Liver (tissue), 9 donors: ENCODE measurements around the gene COL23A1. TPM values are rescaled to one million over a fixed set of nuclear protein-coding genes. Genes with fewer than 3 reads are reported as not detected.

ENCODE experiments used
- DNase-seq: peaks from one replicate; pipeline ENCODE4 v3.0.0-alpha.2; 2017; ENCODE audit warnings: low spot score
- H3K27ac ChIP-seq, 2 donors: one replicate each; pipeline ENCODE4 v1.7.0; 2013; ENCODE audit warnings: inconsistent platforms in 2 of 2, low read length in 2 of 2, control low read depth in 1 of 2, low read depth in 1 of 2, mild to moderate bottlenecking in 1 of 2
- H3K27me3 ChIP-seq, 4 donors: one replicate each; pipeline versions ENCODE4 v1.6.1 to v1.7.0; 2013; ENCODE audit warnings: low read length in 3 of 4, inconsistent platforms in 1 of 4, mild to moderate bottlenecking in 1 of 4, moderate library complexity in 1 of 4; ENCODE audit not compliant: control insufficient read depth in 4 of 4, insufficient read depth in 4 of 4
- H3K36me3 ChIP-seq, 4 donors: one replicate each; pipeline versions ENCODE4 v1.6.1 to v1.7.0; 2013; ENCODE audit warnings: low read length in 3 of 4, mild to moderate bottlenecking in 3 of 4, low read depth in 1 of 4, moderate library complexity in 1 of 4; ENCODE audit not compliant: control insufficient read depth in 4 of 4, insufficient read depth in 3 of 4
- H3K4me1 ChIP-seq, 4 donors: one replicate each; pipeline versions ENCODE4 v1.6.1 to v1.7.0; 2013; ENCODE audit warnings: low read length in 3 of 4, mild to moderate bottlenecking in 3 of 4, moderate library complexity in 1 of 4; ENCODE audit not compliant: control insufficient read depth in 4 of 4, insufficient read depth in 4 of 4
- H3K4me3 ChIP-seq, 3 donors: one replicate each; pipeline versions ENCODE4 v1.6.1 to v1.7.0; 2013; ENCODE audit warnings: low read length in 3 of 3, control low read depth in 1 of 3, low read depth in 1 of 3, mild to moderate bottlenecking in 1 of 3
- H3K9ac ChIP-seq, 2 donors: one replicate each; pipeline ENCODE4 v1.7.0; 2013; ENCODE audit warnings: low read length in 2 of 2, mild to moderate bottlenecking in 2 of 2, moderate library complexity in 2 of 2, control low read depth in 1 of 2, low read depth in 1 of 2
- H3K9me3 ChIP-seq, 4 donors: one replicate each; pipeline versions ENCODE4 v1.6.1 to v1.7.0; 2013; ENCODE audit warnings: low read length in 3 of 4; ENCODE audit not compliant: control insufficient read depth in 4 of 4
- ATF3 ChIP-seq: IDR thresholded peaks from 2 replicates; pipeline ENCODE4 v1.6.1; 2016; ENCODE audit warnings: antibody characterized with exemption
- EGR1 ChIP-seq, 2 donors: IDR thresholded peaks; 2 replicates each; pipeline ENCODE4 v1.6.1; 2016 to 2018; ENCODE audit warnings: antibody characterized with exemption in 2 of 2, low read depth in 2 of 2
- FOXA1 ChIP-seq: IDR thresholded peaks from 2 replicates; pipeline ENCODE4 v1.6.1; 2016; ENCODE audit warnings: antibody characterized with exemption
- FOXA2 ChIP-seq: IDR thresholded peaks from 2 replicates; pipeline ENCODE4 v1.6.1; 2016; ENCODE audit warnings: antibody characterized with exemption
- GABPA ChIP-seq, 2 donors: IDR thresholded peaks in 1 of 2; conservative IDR thresholded peaks in 1 of 2; 2 replicates each; pipeline ENCODE4 v1.6.1; 2016; ENCODE audit warnings: antibody characterized with exemption in 2 of 2, mild to moderate bottlenecking in 1 of 2, moderate library complexity in 1 of 2
- HNF4G ChIP-seq: IDR thresholded peaks from 2 replicates; pipeline ENCODE4 v1.6.1; 2016; ENCODE audit warnings: antibody characterized with exemption
- JUND ChIP-seq, 2 donors: IDR thresholded peaks; 2 replicates each; pipeline ENCODE4 v1.6.1; 2016; ENCODE audit warnings: antibody characterized with exemption in 2 of 2
- NR2F2 ChIP-seq: IDR thresholded peaks from 2 replicates; pipeline ENCODE4 v1.6.1; 2016; ENCODE audit warnings: antibody characterized with exemption
- RAD21 ChIP-seq, 2 donors: IDR thresholded peaks; 2 replicates each; pipeline ENCODE4 v1.6.1; 2016; ENCODE audit warnings: antibody characterized with exemption in 2 of 2, mild to moderate bottlenecking in 2 of 2
- RXRA ChIP-seq, 2 donors: IDR thresholded peaks; 2 replicates each; pipeline ENCODE4 v1.6.1; 2017 to 2018; ENCODE audit warnings: antibody characterized with exemption in 2 of 2, mild to moderate bottlenecking in 1 of 2
- SP1 ChIP-seq: IDR thresholded peaks from 2 replicates; pipeline ENCODE4 v1.6.1; 2018; ENCODE audit warnings: antibody characterized with exemption, mild to moderate bottlenecking
- TAF1 ChIP-seq: conservative IDR thresholded peaks from 2 replicates; pipeline ENCODE4 v1.6.1; 2016; ENCODE audit warnings: antibody characterized with exemption, mild to moderate bottlenecking
- YY1 ChIP-seq: IDR thresholded peaks from 2 replicates; pipeline ENCODE4 v1.6.1; 2016; ENCODE audit warnings: antibody characterized with exemption, mild to moderate bottlenecking
- ZBTB33 ChIP-seq: IDR thresholded peaks from 2 replicates; pipeline ENCODE4 v1.6.1; 2016; ENCODE audit warnings: antibody characterized with exemption
- WGBS: extraction: QIAGEN DNeasy Blood & Tissue Kit; methylation state at CpG from one replicate; pipeline ENCODE4 v1.1.7; 2013; 5-methylcytosine and 5-hydroxymethylcytosine counted together
- polyA plus RNA-seq, 2 donors: library from polyadenylated mRNA; stranded (reverse) in 1 of 2; unstranded in 1 of 2; fragments of 200-250 nt in 1 of 2; fragments of >200 nt in 1 of 2; fragmentation: Nextera tagmentation in 1 of 2; extraction: Ambion mirVana in 1 of 2; gene quantifications; one replicate each; pipeline versions ENCODE4 v1.2.1 to v1.2.3, GENCODE V29; 2013 to 2015
- total RNA-seq, 2 donors: library from RNA; depleted of rRNA; stranded (reverse); fragments of >200 nt; gene quantifications; one replicate each; pipeline ENCODE4 v1.2.3, GENCODE V29; 2014
- TF ChIP-seq, protein P1 (sequence below): IDR thresholded peaks from 2 replicates; pipeline ENCODE4 v1.6.1; 2016; ENCODE audit warnings: antibody characterized with exemption
- TF ChIP-seq, protein P2 (sequence below): fragments of 150-350 bp; IDR thresholded peaks from 2 replicates; pipeline ENCODE4 v1.5.1; 2017; ENCODE audit warnings: improper control_type of control experiment, low read depth, low read length; ENCODE audit not compliant: missing input control
- TF ChIP-seq, protein P3 (sequence below): IDR thresholded peaks from 2 replicates; pipeline ENCODE4 v1.6.1; 2016; ENCODE audit warnings: antibody characterized with exemption, mild to moderate bottlenecking
- donor health status: healthy.
- donor health status: healthy.
- donor health status: healthy.
- donor health status: healthy.
- donor health status: healthy.

COL23A1 gene
- total and polyA plus RNA-seq, 4 donors = 0.08 to 1.4 (median 0.27) TPM

- Histone ChIP-seq H3K36me3 (peaks cover 0 to 2% (median 0%) of the 10 kb centered on the region in 4 donors), H3K9ac (no peak overlapping the region), H3K9me3 (no peaks in the 10 kb centered on the region), H3K27ac (no peak overlapping the region), H3K27me3 (peaks cover 0 to 9% (median 1%) of the 10 kb centered on the region in 4 donors), H3K4me1 (no peaks in the 10 kb centered on the region), H3K4me3 (no peak overlapping the region)
- WGBS = 82% methylated on average over 7 of the region's 7 CpGs
- TF ChIP-seq RXRA (IDR thresholded peaks at IDR 0.05) (no peak), NR2F2 (no peak), ATF3 (no peak), FOXA2 (no peak), JUND (IDR thresholded peaks at IDR 0.05) (no peak), RAD21 (IDR thresholded peaks at IDR 0.05) (no peak)
- DNase-seq = no peak
Measured at GRCh38 chr5:178577944-178578343, 12.2 kb downstream of the COL23A1 start.

GRCh38 chr5:178577376-178577839 lies 12.8 kb downstream of the COL23A1 start:
- no peaks in the 10 kb centered on the region for H3K4me1 ChIP-seq
- H3K4me3 ChIP-seq = peak overlapping the region in 1 of 3 donors; percentile 19
- WGBS = 25% methylated on average over 31 of the region's 31 CpGs
- H3K27ac ChIP-seq = peak overlapping the region in 1 of 2 donors; percentile 28
- peaks cover 0 to 9% (median 1%) of the 10 kb centered on the region in 4 donors for H3K27me3 ChIP-seq
- TF ChIP-seq, protein P1, sequence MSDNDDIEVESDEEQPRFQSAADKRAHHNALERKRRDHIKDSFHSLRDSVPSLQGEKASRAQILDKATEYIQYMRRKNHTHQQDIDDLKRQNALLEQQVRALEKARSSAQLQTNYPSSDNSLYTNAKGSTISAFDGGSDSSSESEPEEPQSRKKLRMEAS = no peak
- TF ChIP-seq SP1 (no peak), ATF3 (no peak)
- peaks cover 0 to 2% (median 0%) of the 10 kb centered on the region in 4 donors for H3K36me3 ChIP-seq
- H3K9ac ChIP-seq = no peak overlapping the region
- DNase-seq = no peak
- H3K9me3 ChIP-seq = no peaks in the 10 kb centered on the region

DNA sequence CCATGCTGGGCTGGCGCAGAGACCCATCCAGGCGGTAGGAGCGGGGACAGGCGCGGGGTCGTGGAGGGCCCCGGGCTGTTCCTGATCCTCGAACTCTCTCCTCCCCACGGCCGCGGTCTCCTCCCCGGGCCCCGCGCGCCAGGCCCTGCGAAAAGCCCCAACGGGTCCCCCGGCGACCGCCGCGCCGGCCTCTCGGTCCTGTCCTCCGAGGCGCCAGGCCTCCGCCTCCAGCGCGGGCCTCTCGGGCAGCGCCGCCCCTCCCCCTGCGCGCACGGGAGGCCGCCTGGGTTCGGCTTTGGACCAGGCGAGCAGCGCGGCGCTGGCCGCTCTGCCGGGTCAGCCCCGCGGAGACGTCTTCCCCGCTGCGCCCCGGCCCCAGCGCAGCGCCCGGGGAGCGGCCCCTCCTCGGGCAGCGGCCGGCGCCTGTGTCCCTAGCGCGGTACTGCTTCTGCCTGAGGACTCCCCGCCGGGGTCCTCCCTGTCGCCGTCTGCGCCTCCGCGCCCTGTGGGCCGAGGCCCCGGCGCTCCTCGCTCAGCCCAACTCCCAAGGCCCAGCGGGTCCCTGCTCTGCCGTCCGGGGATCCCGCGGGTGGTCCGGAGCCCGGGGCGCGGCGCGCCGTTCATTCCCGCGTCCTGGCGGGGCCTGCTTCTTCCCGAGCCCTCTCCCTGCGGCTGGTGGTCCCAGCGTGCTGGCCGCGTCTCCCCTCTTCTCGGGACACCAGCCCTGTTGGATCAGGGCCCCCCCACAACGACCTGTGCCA lies 13.4 kb downstream of the COL23A1 start:
- H3K4me3 ChIP-seq = peak overlapping the region in 1 of 3 donors; percentile 19
- WGBS = 9% methylated on average over 92 of the region's 92 CpGs
- H3K9ac ChIP-seq = no peak overlapping the region
- peak overlapping the region in 1 of 2 donors; percentile 28 for H3K27ac ChIP-seq
- no peaks in the 10 kb centered on the region for H3K4me1 ChIP-seq
- peaks cover 0 to 2% (median 0%) of the 10 kb centered on the region in 4 donors for H3K36me3 ChIP-seq
- no peak for DNase-seq
- H3K27me3 ChIP-seq = peaks cover 0 to 9% (median 1%) of the 10 kb centered on the region in 4 donors
- no peaks in the 10 kb centered on the region for H3K9me3 ChIP-seq
- TF ChIP-seq TAF1 (no peak), HNF4G (no peak), ATF3 (no peak), NR2F2 (no peak), JUND (IDR thresholded peaks at IDR 0.05) (no peak), FOXA2 (no peak), ZBTB33 (no peak), FOXA1 (no peak), SP1 (no peak), YY1 (no peak), RXRA (IDR thresholded peaks at IDR 0.05) (no peak), EGR1 (IDR thresholded peaks at IDR 0.05; ENCODE audit: low read depth in 2 of 2) (no peak), GABPA (IDR thresholded peaks at IDR 0.05 in 1 of 2, conservative IDR thresholded peaks at IDR 0.05 in 1 of 2) (no peak)
- TF ChIP-seq, protein P1 = no peak
- TF ChIP-seq, protein P2, sequence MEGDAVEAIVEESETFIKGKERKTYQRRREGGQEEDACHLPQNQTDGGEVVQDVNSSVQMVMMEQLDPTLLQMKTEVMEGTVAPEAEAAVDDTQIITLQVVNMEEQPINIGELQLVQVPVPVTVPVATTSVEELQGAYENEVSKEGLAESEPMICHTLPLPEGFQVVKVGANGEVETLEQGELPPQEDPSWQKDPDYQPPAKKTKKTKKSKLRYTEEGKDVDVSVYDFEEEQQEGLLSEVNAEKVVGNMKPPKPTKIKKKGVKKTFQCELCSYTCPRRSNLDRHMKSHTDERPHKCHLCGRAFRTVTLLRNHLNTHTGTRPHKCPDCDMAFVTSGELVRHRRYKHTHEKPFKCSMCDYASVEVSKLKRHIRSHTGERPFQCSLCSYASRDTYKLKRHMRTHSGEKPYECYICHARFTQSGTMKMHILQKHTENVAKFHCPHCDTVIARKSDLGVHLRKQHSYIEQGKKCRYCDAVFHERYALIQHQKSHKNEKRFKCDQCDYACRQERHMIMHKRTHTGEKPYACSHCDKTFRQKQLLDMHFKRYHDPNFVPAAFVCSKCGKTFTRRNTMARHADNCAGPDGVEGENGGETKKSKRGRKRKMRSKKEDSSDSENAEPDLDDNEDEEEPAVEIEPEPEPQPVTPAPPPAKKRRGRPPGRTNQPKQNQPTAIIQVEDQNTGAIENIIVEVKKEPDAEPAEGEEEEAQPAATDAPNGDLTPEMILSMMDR = no peak
- TF ChIP-seq, protein P3, sequence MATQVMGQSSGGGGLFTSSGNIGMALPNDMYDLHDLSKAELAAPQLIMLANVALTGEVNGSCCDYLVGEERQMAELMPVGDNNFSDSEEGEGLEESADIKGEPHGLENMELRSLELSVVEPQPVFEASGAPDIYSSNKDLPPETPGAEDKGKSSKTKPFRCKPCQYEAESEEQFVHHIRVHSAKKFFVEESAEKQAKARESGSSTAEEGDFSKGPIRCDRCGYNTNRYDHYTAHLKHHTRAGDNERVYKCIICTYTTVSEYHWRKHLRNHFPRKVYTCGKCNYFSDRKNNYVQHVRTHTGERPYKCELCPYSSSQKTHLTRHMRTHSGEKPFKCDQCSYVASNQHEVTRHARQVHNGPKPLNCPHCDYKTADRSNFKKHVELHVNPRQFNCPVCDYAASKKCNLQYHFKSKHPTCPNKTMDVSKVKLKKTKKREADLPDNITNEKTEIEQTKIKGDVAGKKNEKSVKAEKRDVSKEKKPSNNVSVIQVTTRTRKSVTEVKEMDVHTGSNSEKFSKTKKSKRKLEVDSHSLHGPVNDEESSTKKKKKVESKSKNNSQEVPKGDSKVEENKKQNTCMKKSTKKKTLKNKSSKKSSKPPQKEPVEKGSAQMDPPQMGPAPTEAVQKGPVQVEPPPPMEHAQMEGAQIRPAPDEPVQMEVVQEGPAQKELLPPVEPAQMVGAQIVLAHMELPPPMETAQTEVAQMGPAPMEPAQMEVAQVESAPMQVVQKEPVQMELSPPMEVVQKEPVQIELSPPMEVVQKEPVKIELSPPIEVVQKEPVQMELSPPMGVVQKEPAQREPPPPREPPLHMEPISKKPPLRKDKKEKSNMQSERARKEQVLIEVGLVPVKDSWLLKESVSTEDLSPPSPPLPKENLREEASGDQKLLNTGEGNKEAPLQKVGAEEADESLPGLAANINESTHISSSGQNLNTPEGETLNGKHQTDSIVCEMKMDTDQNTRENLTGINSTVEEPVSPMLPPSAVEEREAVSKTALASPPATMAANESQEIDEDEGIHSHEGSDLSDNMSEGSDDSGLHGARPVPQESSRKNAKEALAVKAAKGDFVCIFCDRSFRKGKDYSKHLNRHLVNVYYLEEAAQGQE = no peak
